Spleen (tissue), 11 donors: ENCODE measurements around the gene RNASE7. TPM values are rescaled to one million over a fixed set of nuclear protein-coding genes. Genes with fewer than 3 reads are reported as not detected.

ENCODE experiments used
- DNase-seq: peaks from one replicate; pipeline ENCODE4 v3.0.0-alpha.2; 2020
- H3K27ac ChIP-seq, 8 donors: fragments of 200-600 bp; sonication (generic) in 7 of 8; 1 replicate in 4 of 8; 2 replicates in 4 of 8; pipeline versions ENCODE4 v1.5.0 to v1.8.0; 2016 to 2021; ENCODE audit warnings: inconsistent platforms in 4 of 8, mild to moderate bottlenecking in 4 of 8, moderate library complexity in 1 of 8
- H3K27me3 ChIP-seq, 7 donors: fragments of 200-600 bp; sonication (generic) in 6 of 7; replicated peaks in 1 of 7; 1 replicate in 4 of 7; 2 replicates in 3 of 7; pipeline versions ENCODE4 v1.5.0 to v1.8.0; 2016 to 2021; ENCODE audit warnings: inconsistent platforms in 3 of 7, mild to moderate bottlenecking in 1 of 7
- H3K36me3 ChIP-seq, 6 donors: fragments of 200-600 bp; sonication (generic) in 5 of 6; 1 replicate in 4 of 6; 2 replicates in 2 of 6; pipeline versions ENCODE4 v1.5.0 to v1.8.0; 2016 to 2021; ENCODE audit warnings: inconsistent platforms in 2 of 6
- H3K4me1 ChIP-seq, 6 donors: fragments of 200-600 bp; sonication (generic) in 5 of 6; 1 replicate in 3 of 6; 2 replicates in 3 of 6; pipeline versions ENCODE4 v1.5.0 to v1.8.0; 2016 to 2021; ENCODE audit warnings: inconsistent platforms in 3 of 6
- H3K4me3 ChIP-seq, 8 donors: fragments of 200-600 bp; sonication (generic) in 7 of 8; 1 replicate in 4 of 8; 2 replicates in 4 of 8; pipeline versions ENCODE4 v1.5.0 to v1.8.0; 2016 to 2021; ENCODE audit warnings: inconsistent platforms in 4 of 8, mild to moderate bottlenecking in 4 of 8, moderate library complexity in 2 of 8
- H3K9me3 ChIP-seq, 8 donors: fragments of 200-600 bp; sonication (generic) in 7 of 8; 1 replicate in 4 of 8; 2 replicates in 4 of 8; pipeline versions ENCODE4 v1.5.0 to v1.8.0; 2016 to 2021; ENCODE audit warnings: inconsistent platforms in 4 of 8
- CTCF ChIP-seq, 11 experiments: fragments of 200-600 bp in 7 of 11; fragments of 450-650 bp in 4 of 11; sonication (generic) in 4 of 11; IDR thresholded peaks in 8 of 11; conservative IDR thresholded peaks in 3 of 11; 1 replicate in 7 of 11; 2 replicates in 4 of 11; pipeline versions ENCODE4 v1.4.0 to v1.8.0; 2016 to 2021; ENCODE audit warnings: antibody characterized with exemption in 11 of 11, inconsistent platforms in 4 of 11, mild to moderate bottlenecking in 1 of 11
- POLR2A ChIP-seq, 3 donors: fragments of 450-650 bp; IDR thresholded peaks; one replicate each; pipeline ENCODE4 v1.5.1; 2017; ENCODE audit warnings: antibody characterized with exemption in 3 of 3, mild to moderate bottlenecking in 1 of 3
- POLR2AphosphoS5 ChIP-seq, 3 donors: sonication (generic); formaldehyde crosslinking; IDR thresholded peaks; one replicate each; pipeline ENCODE4 v1.5.1; 2017; ENCODE audit warnings: antibody characterized with exemption in 3 of 3
- whole genome bisulfite sequencing, 5 donors: extraction: QIAGEN DNeasy Blood & Tissue Kit in 3 of 5; methylation state at CpG; one replicate each; pipeline versions ENCODE4 v1.1.5 to v1.1.7; 2013 to 2018; 5-methylcytosine and 5-hydroxymethylcytosine counted together
- intact Hi-C: fragments of 100-400 bp; cut with DNase I; formaldehyde crosslinking; loops from one replicate; pipeline ENCODE4 v1.15.0; 2023; ENCODE audit warnings: low total_unique reads
- polyA plus RNA-seq, 3 donors: library from polyadenylated mRNA; stranded (reverse); fragments of 200-250 nt; gene quantifications; one replicate each; pipeline ENCODE4 v1.2.1, GENCODE V29; 2013
- total RNA-seq, 7 donors: library from RNA; depleted of rRNA in 3 of 7; stranded (reverse); fragments of >200 nt in 3 of 7; fragmentation: NEBNext Ultra II Directional in 4 of 7; extraction: Animal tissue kit (Norgen Biotek cat#: 25700) in 4 of 7; gene quantifications; one replicate each; pipeline versions ENCODE4 v1.1.0 to v1.2.1, GENCODE V29; 2016 to 2021
- donor health status: healthy with polysubstance abuse.
- donor health status: DM: no; HTN: no; CAD: no; lungs with moderate emphysema.
- donor health status: DM: no; HTN: no; CAD: no.
- donor health status: Bipolar disorder and iron deficiency.
- donor health status: healthy.
- donor health status: DM: no; HTN: no; CAD: no.
- donor health status: DM: yes; HTN: yes; CAD: no.

Gene RNASE7
- total and polyA plus RNA-seq, 10 donors, result not detected

- peak overlapping the region in 6 of 8 donors; percentile 4 to 93 (median 87) for H3K27ac ChIP-seq
- 81 to 84% (median 81%) methylated on average over 7 of the region's 7 CpGs for WGBS, 5 donors
Observed at GRCh38 chr14:21026274-21026987, 15.7 kb upstream of the RNASE7 start.

GRCh38 chr14:21026988-21027315 is 15.2 kb upstream of the RNASE7 start:
- Histone ChIP-seq H3K27ac (peak overlapping the region in 6 of 8 donors; percentile 4 to 93 (median 87)), H3K36me3 (peaks cover 0 to 3% (median 0%) of the 10 kb centered on the region in 6 donors), H3K4me3 (no peak overlapping the region), H3K27me3 (peaks cover 0 to 31% (median 0%) of the 10 kb centered on the region in 7 donors), H3K4me1 (peaks cover 8 to 49% (median 29%) of the 10 kb centered on the region in 6 donors), H3K9me3 (no peaks in the 10 kb centered on the region)
- intact Hi-C loops, result no loop called here
- DNase-seq, result no peak
- TF ChIP-seq POLR2A (IDR thresholded peaks at IDR 0.05), result no peak
- no peak for TF ChIP-seq POLR2AphosphoS5 (IDR thresholded peaks at IDR 0.05)
- TF ChIP-seq CTCF (IDR thresholded peaks at IDR 0.05 in 8 of 11, conservative IDR thresholded peaks at IDR 0.05 in 3 of 11), result no peak
- WGBS, 5 donors, result 48 to 72% (median 57%) methylated on average over 3 of the region's 3 CpGs

More at GRCh38 chr14:21026274-21026987, 15.7 kb upstream of the RNASE7 start:
- no peak for DNase-seq
- intact Hi-C loops, result no loop called here
- Histone ChIP-seq H3K27me3 (peaks cover 0 to 31% (median 0%) of the 10 kb centered on the region in 7 donors), H3K4me3 (peak overlapping the region in 1 of 8 donors; percentile 90), H3K4me1 (peaks cover 8 to 54% (median 30%) of the 10 kb centered on the region in 6 donors), H3K9me3 (no peaks in the 10 kb centered on the region), H3K36me3 (peaks cover 0 to 8% (median 2%) of the 10 kb centered on the region in 6 donors)
- TF ChIP-seq POLR2A (IDR thresholded peaks at IDR 0.05) (no peak), POLR2AphosphoS5 (IDR thresholded peaks at IDR 0.05) (no peak), CTCF (IDR thresholded peaks at IDR 0.05 in 8 of 11, conservative IDR thresholded peaks at IDR 0.05 in 3 of 11) (no peak)

GRCh38 chr14:21029917-21030316 is 12.2 kb upstream of the RNASE7 start, which contains the start of gene TPPP2:
Gene TPPP2, plus strand, starts transcription at chr14:21030217. Its CDS starts 365 bp downstream, at chr14:21030582.
- no peak within 1 kb of the TSS for H3K27ac ChIP-seq
- no peak within 1 kb of the TSS for H3K4me3 ChIP-seq
- no peaks in the 10 kb centered on the region for H3K9me3 ChIP-seq
- 91 to 98% (median 94%) methylated on average over 5 of the region's 5 CpGs for WGBS, 5 donors
- peaks cover 0 to 19% (median 4%) of the 10 kb centered on the region in 6 donors for H3K4me1 ChIP-seq
- no peak for DNase-seq
- no peaks in the 10 kb centered on the region for H3K36me3 ChIP-seq
- intact Hi-C loops, result no loop called here
- peaks cover 0 to 10% (median 0%) of the 10 kb centered on the region in 7 donors for H3K27me3 ChIP-seq
- TF ChIP-seq POLR2AphosphoS5 (IDR thresholded peaks at IDR 0.05) (no peak), POLR2A (IDR thresholded peaks at IDR 0.05) (no peak), CTCF (IDR thresholded peaks at IDR 0.05 in 8 of 11, conservative IDR thresholded peaks at IDR 0.05 in 3 of 11) (no peak)

- 85 to 94% (median 86%) methylated on average over 12 of the region's 12 CpGs for WGBS, 5 donors
- H3K9me3 ChIP-seq, result no peaks in the 10 kb centered on the region
- no peak overlapping the region for H3K27ac ChIP-seq
- no peak overlapping the region for H3K4me3 ChIP-seq
- intact Hi-C loops, result no loop called here
- DNase-seq, result no peak
- H3K4me1 ChIP-seq, result peaks cover 0 to 13% (median 2%) of the 10 kb centered on the region in 6 donors
- no peaks in the 10 kb centered on the region for H3K36me3 ChIP-seq
- no peak for TF ChIP-seq CTCF (IDR thresholded peaks at IDR 0.05 in 8 of 11, conservative IDR thresholded peaks at IDR 0.05 in 3 of 11)
- TF ChIP-seq POLR2A (IDR thresholded peaks at IDR 0.05), result no peak
- no peak for TF ChIP-seq POLR2AphosphoS5 (IDR thresholded peaks at IDR 0.05)
- peaks cover 0 to 4% (median 0%) of the 10 kb centered on the region in 7 donors for H3K27me3 ChIP-seq
Observed at GRCh38 chr14:21030531-21030930, 11.6 kb upstream of the RNASE7 start.
